ENCODE data around the gene PPP2R5A.

Gene PPP2R5A

GRCh38 chr1:212323066-212323465 is 37.9 kb downstream of the PPP2R5A start:
- no peak for TF ChIP-seq CTCF (IDR thresholded peaks at IDR 0.05; ENCODE audit: control insufficient read depth, extremely low read depth, insufficient read depth)
- no peak overlapping the region for H3K4me3 ChIP-seq (ENCODE audit: low read depth, low read length)
- no peak for DNase-seq (ENCODE audit: low read depth)

- TF ChIP-seq CTCF (IDR thresholded peaks at IDR 0.05; ENCODE audit: control insufficient read depth, extremely low read depth, insufficient read depth): no peak
- no peak overlapping the region for H3K4me3 ChIP-seq (ENCODE audit: low read depth, low read length)
- DNase-seq (ENCODE audit: low read depth): no peak
Observed at GRCh38 chr1:212326541-212326940, 41.3 kb downstream of the PPP2R5A start.

- no peak for TF ChIP-seq CTCF (IDR thresholded peaks at IDR 0.05; ENCODE audit: control insufficient read depth, extremely low read depth, insufficient read depth)
- no peak for DNase-seq (ENCODE audit: low read depth)
- no peak overlapping the region for H3K4me3 ChIP-seq (ENCODE audit: low read depth, low read length)
Observed at GRCh38 chr1:212328248-212328647, 43.0 kb downstream of the PPP2R5A start.

- no peak overlapping the region for H3K4me3 ChIP-seq (ENCODE audit: low read depth, low read length)
- TF ChIP-seq CTCF (IDR thresholded peaks at IDR 0.05; ENCODE audit: control insufficient read depth, extremely low read depth, insufficient read depth): no peak
Observed at GRCh38 chr1:212329105-212329504, 43.9 kb downstream of the PPP2R5A start.

GRCh38 chr1:212341090-212341489 is 55.9 kb downstream of the PPP2R5A start:
- no peak overlapping the region for H3K4me3 ChIP-seq (ENCODE audit: low read depth, low read length)
- no peak for TF ChIP-seq CTCF (IDR thresholded peaks at IDR 0.05; ENCODE audit: control insufficient read depth, extremely low read depth, insufficient read depth)
- DNase-seq (ENCODE audit: low read depth): peak; percentile 14

More at GRCh38 chr1:212329105-212329504, 43.9 kb downstream of the PPP2R5A start:
- no peak for DNase-seq (ENCODE audit: low read depth)

- no peak for TF ChIP-seq CTCF (IDR thresholded peaks at IDR 0.05; ENCODE audit: control insufficient read depth, extremely low read depth, insufficient read depth)
Observed at GRCh38 chr1:212344905-212345304, 59.7 kb downstream of the PPP2R5A start.

GRCh38 chr1:212346601-212347000 is 61.4 kb downstream of the PPP2R5A start:
- TF ChIP-seq CTCF (IDR thresholded peaks at IDR 0.05; ENCODE audit: control insufficient read depth, extremely low read depth, insufficient read depth): no peak
- DNase-seq (ENCODE audit: low read depth): no peak
- no peak overlapping the region for H3K4me3 ChIP-seq (ENCODE audit: low read depth, low read length)

More at GRCh38 chr1:212344905-212345304, 59.7 kb downstream of the PPP2R5A start:
- no peak overlapping the region for H3K4me3 ChIP-seq (ENCODE audit: low read depth, low read length)
- no peak for DNase-seq (ENCODE audit: low read depth)
